Tibial nerve (tissue), 3 donors: ENCODE measurements around the gene ADPRM.
"Not testable (repeated sequence)": the region's sequence is repeated elsewhere in the genome, so short reads cannot be mapped to it uniquely, and the experiment has no call there.

ENCODE experiments used
- CTCF ChIP-seq, 5 experiments: fragments of 200-600 bp in 3 of 5; fragments of 450-650 bp in 2 of 5; sonication (generic) in 3 of 5; IDR thresholded peaks; one replicate each; pipeline ENCODE4 v1.5.1; 2016 to 2019; ENCODE audit warnings: antibody characterized with exemption in 5 of 5, mild to moderate bottlenecking in 3 of 5, moderate library complexity in 2 of 5
- POLR2A ChIP-seq, 2 donors: fragments of 450-650 bp; IDR thresholded peaks; one replicate each; pipeline ENCODE4 v1.6.1; 2017; ENCODE audit warnings: antibody characterized with exemption in 2 of 2, mild to moderate bottlenecking in 2 of 2, moderate library complexity in 2 of 2

- TF ChIP-seq CTCF, POLR2A (IDR thresholded peaks at IDR 0.05): not testable (repeated sequence)
Observed at GRCh38 chr17:10730247-10730646, 32.9 kb downstream of the ADPRM start.
